ENCODE results near the gene SCYL1.

DNA sequence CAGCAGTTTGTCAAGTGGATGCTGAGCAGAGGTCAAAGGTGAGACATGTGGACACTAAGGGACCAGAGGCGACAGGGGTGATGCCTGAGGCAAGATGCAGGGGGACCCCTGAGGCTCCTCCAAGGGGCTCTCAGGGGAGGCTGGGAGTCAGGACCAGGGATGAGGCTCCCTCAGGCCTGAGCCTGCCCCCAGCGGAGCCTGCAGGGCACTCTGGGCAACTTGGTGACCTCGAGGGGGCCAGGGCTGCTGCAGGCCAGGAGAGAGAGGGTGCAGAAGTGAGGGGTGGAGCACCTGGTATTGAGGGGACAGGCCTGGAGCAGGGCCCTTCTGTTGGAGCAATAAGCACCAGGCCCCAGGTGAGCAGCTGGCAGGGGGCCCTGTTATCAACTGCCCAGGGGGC is 57.0 kb downstream of the SCYL1 start:
- TF ChIP-seq JUND (IDR thresholded peaks at IDR 0.05) (no peak), SP1 (IDR thresholded peaks at IDR 0.05; ENCODE audit: low read depth) (no peak)
- TF ChIP-seq, protein P1, sequence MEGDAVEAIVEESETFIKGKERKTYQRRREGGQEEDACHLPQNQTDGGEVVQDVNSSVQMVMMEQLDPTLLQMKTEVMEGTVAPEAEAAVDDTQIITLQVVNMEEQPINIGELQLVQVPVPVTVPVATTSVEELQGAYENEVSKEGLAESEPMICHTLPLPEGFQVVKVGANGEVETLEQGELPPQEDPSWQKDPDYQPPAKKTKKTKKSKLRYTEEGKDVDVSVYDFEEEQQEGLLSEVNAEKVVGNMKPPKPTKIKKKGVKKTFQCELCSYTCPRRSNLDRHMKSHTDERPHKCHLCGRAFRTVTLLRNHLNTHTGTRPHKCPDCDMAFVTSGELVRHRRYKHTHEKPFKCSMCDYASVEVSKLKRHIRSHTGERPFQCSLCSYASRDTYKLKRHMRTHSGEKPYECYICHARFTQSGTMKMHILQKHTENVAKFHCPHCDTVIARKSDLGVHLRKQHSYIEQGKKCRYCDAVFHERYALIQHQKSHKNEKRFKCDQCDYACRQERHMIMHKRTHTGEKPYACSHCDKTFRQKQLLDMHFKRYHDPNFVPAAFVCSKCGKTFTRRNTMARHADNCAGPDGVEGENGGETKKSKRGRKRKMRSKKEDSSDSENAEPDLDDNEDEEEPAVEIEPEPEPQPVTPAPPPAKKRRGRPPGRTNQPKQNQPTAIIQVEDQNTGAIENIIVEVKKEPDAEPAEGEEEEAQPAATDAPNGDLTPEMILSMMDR (IDR thresholded peaks at IDR 0.05 in 2 of 3, conservative IDR thresholded peaks at IDR 0.05 in 1 of 3; ENCODE audit: borderline replicate concordance in 1 of 3, insufficient read depth in 1 of 3, low read depth in 2 of 3, low read length in 2 of 3): no peak
